Right atrium auricular region (tissue), 2 donors: ENCODE results near the gene CEACAM4. TPM values are rescaled to one million over a fixed set of nuclear protein-coding genes. Genes with fewer than 3 reads are reported as not detected.

ENCODE experiments used
- DNase-seq: peaks from one replicate; pipeline ENCODE4 v3.0.0-alpha.2; 2019; ENCODE audit warnings: low spot score
- H3K27ac ChIP-seq, 2 donors: fragments of 200-600 bp; sonication (generic); 1 replicate in 1 of 2; 2 replicates in 1 of 2; pipeline ENCODE4 v1.5.1; 2016 to 2019
- H3K27me3 ChIP-seq, 2 donors: fragments of 200-600 bp; sonication (generic); one replicate each; pipeline versions ENCODE4 v1.5.1 to v1.6.0; 2017 to 2019
- H3K36me3 ChIP-seq: fragments of 200-600 bp; sonication (generic); one replicate; pipeline ENCODE4 v1.5.1; 2016
- H3K4me1 ChIP-seq, 2 donors: fragments of 200-600 bp; sonication (generic); one replicate each; pipeline versions ENCODE4 v1.5.1 to v1.6.0; 2017 to 2019
- H3K4me3 ChIP-seq, 2 donors: fragments of 200-600 bp; sonication (generic); 1 replicate in 1 of 2; 2 replicates in 1 of 2; pipeline ENCODE4 v1.5.1; 2017 to 2019; ENCODE audit warnings: mild to moderate bottlenecking in 1 of 2, moderate library complexity in 1 of 2
- H3K9me3 ChIP-seq, 2 donors: fragments of 200-600 bp; sonication (generic); one replicate each; pipeline ENCODE4 v1.5.1; 2019
- total RNA-seq, 2 donors: library from RNA; depleted of rRNA; stranded (reverse); fragments of >200 nt; gene quantifications; one replicate each; pipeline ENCODE4 v1.1.0, GENCODE V29; 2016
- TF ChIP-seq, protein P1 (sequence below), 2 donors: fragments of 200-600 bp; sonication (generic); IDR thresholded peaks; one replicate each; pipeline ENCODE4 v1.5.1; 2019; ENCODE audit warnings: antibody characterized with exemption in 2 of 2

The CEACAM4 gene
- total RNA-seq, 2 donors from 2014 or later = 0.67 TPM; not detected in 1

DNA sequence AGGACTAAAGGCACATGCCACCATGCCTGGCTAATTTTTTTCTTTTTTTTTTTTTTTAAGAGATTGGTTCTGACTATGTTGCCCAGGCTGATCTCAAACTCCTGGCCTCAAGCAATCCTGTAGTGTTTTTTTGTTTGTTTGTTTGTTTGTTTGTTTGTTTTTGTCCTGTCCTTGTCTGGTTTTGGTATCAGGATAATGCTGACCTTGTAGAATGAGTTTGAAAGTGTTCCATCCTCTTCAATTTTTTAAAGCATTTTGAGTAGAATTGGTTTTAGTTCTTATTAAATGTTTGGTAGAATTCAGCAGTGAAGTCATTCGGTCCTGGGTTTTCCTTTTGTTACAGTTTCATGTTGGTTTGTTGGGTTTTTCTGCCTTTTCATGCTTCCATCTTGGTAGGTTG is 19.2 kb downstream of the CEACAM4 start:
- Histone ChIP-seq H3K36me3 (no peaks in the 10 kb centered on the region), H3K27ac (no peak overlapping the region), H3K9me3 (peaks cover 0 to 5% of the 10 kb centered on the region in 2 donors), H3K4me3 (no peak overlapping the region), H3K4me1 (no peaks in the 10 kb centered on the region), H3K27me3 (no peaks in the 10 kb centered on the region)
- TF ChIP-seq, protein P1, sequence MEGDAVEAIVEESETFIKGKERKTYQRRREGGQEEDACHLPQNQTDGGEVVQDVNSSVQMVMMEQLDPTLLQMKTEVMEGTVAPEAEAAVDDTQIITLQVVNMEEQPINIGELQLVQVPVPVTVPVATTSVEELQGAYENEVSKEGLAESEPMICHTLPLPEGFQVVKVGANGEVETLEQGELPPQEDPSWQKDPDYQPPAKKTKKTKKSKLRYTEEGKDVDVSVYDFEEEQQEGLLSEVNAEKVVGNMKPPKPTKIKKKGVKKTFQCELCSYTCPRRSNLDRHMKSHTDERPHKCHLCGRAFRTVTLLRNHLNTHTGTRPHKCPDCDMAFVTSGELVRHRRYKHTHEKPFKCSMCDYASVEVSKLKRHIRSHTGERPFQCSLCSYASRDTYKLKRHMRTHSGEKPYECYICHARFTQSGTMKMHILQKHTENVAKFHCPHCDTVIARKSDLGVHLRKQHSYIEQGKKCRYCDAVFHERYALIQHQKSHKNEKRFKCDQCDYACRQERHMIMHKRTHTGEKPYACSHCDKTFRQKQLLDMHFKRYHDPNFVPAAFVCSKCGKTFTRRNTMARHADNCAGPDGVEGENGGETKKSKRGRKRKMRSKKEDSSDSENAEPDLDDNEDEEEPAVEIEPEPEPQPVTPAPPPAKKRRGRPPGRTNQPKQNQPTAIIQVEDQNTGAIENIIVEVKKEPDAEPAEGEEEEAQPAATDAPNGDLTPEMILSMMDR (IDR thresholded peaks at IDR 0.05) = no peak
- no peak for DNase-seq

DNA sequence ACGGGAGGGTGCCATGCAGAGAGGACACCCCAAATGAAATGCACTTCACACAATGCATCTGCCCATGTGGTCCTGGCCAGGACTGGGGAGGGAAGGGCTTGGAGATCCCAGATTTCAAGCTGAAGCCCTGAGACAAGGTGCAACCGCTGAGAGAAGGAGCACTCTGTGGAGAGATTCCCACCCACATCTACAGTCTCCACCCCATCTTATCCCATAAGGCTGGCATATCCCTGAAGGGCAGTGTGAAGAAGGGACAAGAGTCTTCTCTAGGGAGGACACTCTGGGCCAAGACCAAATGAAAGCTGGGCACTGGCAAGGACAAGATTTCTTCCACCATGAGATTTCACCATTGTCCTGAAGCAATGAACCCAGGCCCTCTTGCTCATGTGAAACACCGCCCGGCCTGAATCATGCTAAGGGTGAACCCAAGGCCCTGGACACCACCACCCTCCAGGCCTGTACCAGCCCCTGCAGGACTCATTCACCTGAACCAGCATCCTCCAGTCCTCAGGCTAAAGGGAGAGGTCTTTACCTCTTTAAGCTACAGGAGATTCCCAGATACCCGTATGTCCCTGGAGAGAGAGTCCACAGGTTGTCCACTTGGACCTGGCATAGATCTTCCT is 20.5 kb downstream of the CEACAM4 start:
- Histone ChIP-seq H3K27me3 (no peaks in the 10 kb centered on the region), H3K9me3 (peaks cover 0 to 5% of the 10 kb centered on the region in 2 donors), H3K4me3 (no peak overlapping the region), H3K36me3 (no peaks in the 10 kb centered on the region), H3K4me1 (no peaks in the 10 kb centered on the region), H3K27ac (no peak overlapping the region)
- peak; percentile 1 for DNase-seq
- TF ChIP-seq, protein P1 (IDR thresholded peaks at IDR 0.05) = no peak

DNA sequence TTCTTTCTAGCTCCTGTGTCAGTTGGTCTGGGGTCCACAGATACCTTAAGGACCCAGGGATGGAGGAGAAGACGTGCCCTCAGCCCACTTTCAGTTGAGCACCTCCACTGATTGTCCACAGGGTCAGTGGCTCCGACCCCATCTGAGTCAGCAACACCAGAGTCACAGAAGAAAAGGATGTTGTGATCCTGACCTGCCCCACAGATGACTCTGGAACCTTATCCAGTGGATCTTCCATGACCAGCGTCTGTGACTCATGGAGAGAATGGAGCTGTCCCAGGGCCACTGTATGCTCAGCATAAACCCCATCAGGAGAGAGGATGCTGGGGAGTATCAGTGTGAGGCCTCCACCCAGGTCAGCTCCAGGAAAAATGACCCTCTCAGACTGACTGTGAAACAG is 22.0 kb downstream of the CEACAM4 start:
- no peaks in the 10 kb centered on the region for H3K4me1 ChIP-seq
- H3K9me3 ChIP-seq = peaks cover 0 to 5% of the 10 kb centered on the region in 2 donors
- H3K27me3 ChIP-seq = no peaks in the 10 kb centered on the region
- H3K36me3 ChIP-seq = no peaks in the 10 kb centered on the region
- H3K4me3 ChIP-seq = no peak overlapping the region
- DNase-seq = no peak
- H3K27ac ChIP-seq = no peak overlapping the region
- TF ChIP-seq, protein P1 (IDR thresholded peaks at IDR 0.05) = no peak

DNA sequence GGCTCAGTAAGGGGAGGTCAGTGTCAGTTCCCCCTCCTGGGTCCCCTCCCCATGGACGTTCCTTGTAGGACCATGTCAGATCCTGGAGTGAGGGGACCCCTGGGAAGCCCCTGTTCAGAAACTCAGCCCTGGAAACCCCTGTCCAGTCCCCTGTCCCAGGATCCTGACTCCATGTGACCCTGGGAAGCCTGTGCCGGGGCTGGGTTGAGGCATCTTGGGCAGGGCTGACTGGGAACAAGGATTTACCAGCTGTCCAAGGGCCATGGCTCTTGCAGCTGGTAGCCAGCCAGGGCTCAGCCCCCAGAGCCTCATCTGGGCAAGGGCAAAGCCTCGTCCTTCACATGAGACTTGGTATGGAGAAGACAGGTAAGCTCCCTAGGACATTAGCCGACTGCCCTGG is 25.1 kb downstream of the CEACAM4 start:
- H3K27ac ChIP-seq = no peak overlapping the region
- no peak overlapping the region for H3K4me3 ChIP-seq
- H3K9me3 ChIP-seq = no peaks in the 10 kb centered on the region
- TF ChIP-seq, protein P1 (IDR thresholded peaks at IDR 0.05) = no peak
- no peak for DNase-seq
- H3K4me1 ChIP-seq = no peaks in the 10 kb centered on the region
- no peaks in the 10 kb centered on the region for H3K27me3 ChIP-seq
- no peaks in the 10 kb centered on the region for H3K36me3 ChIP-seq

DNA sequence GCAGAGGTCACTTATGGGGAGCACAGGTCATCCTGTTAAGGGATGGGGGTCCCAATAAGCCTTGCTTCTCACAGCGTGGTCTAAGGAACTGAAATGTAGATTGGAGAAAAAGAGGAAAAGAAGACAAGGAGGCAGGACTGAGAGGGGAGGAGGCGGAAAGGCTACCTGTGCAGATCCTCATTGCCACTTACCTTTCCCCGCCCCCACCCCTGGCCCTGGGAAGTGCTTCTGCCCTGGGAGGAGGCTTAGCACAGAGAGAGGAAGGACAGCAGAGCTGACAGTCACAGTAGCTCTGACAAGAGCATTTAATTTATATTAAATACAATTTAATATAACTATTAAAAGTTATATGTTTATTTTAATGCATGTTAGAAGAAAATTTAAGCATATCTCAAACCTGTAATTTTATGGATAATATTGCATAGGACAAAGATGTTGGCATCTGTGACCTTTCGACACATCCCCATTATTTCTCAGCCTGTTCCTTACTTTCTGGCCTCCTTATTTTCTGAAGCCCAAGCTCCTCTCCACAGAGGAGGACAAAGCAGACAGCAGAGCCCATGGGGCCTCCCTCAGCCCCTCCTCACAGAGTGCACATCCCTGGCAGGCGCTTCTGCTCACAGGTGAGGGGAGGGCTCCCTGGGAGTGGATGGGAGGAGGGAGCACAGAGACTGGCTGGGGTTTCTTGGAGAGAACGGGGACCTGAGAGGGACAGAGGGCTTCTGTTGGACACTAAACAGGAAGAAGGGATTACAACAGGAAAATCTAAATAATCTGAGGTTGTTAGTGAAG is 27.5 kb downstream of the CEACAM4 start:
- Histone ChIP-seq H3K27me3 (no peaks in the 10 kb centered on the region), H3K27ac (no peak overlapping the region), H3K4me3 (no peak overlapping the region), H3K36me3 (no peaks in the 10 kb centered on the region), H3K9me3 (no peaks in the 10 kb centered on the region), H3K4me1 (no peaks in the 10 kb centered on the region)
- DNase-seq = no peak
- TF ChIP-seq, protein P1 (IDR thresholded peaks at IDR 0.05) = no peak
